HFF-Myc (cell line): ENCODE measurements around the gene VPS13D.

Experiments
- DNase-seq: peaks from one replicate; pipeline ENCODE4 v3.0.0-alpha.2; 2011; ENCODE audit warnings: low read depth; ENCODE audit errors: extremely low read depth
- H3K4me3 ChIP-seq: replicated peaks from 2 replicates; pipeline ENCODE4 v1.5.1; 2011; ENCODE audit warnings: low read depth, mild to moderate bottlenecking, control low read depth, low read length
- CTCF ChIP-seq: IDR thresholded peaks from 2 replicates; pipeline ENCODE4 v1.5.1; 2012; ENCODE audit warnings: mild to moderate bottlenecking, low read depth, low read length, control low read depth; ENCODE audit errors: missing control alignments

VPS13D gene

GRCh38 chr1:12524266-12524665 lies 294.4 kb downstream of the VPS13D start:
- no peak for TF ChIP-seq CTCF

GRCh38 chr1:12525311-12526181 lies 295.7 kb downstream of the VPS13D start:
- no peak for DNase-seq
- TF ChIP-seq CTCF, result no peak
- H3K4me3 ChIP-seq, result no peak overlapping the region

More at GRCh38 chr1:12524266-12524665, 294.4 kb downstream of the VPS13D start:
- H3K4me3 ChIP-seq, result no peak overlapping the region
- no peak for DNase-seq

GRCh38 chr1:12527564-12527963 lies 297.7 kb downstream of the VPS13D start:
- DNase-seq, result no peak
- no peak for TF ChIP-seq CTCF
- no peak overlapping the region for H3K4me3 ChIP-seq

- no peak for DNase-seq
- H3K4me3 ChIP-seq, result no peak overlapping the region
- TF ChIP-seq CTCF, result no peak
Observed at GRCh38 chr1:12528021-12528852, 298.4 kb downstream of the VPS13D start.

GRCh38 chr1:12529640-12530174 lies 299.9 kb downstream of the VPS13D start:
- DNase-seq, result no peak
- H3K4me3 ChIP-seq, result no peak overlapping the region
- TF ChIP-seq CTCF, result no peak

GRCh38 chr1:12530462-12531178 lies 300.8 kb downstream of the VPS13D start:
- DNase-seq, result no peak
- TF ChIP-seq CTCF, result no peak
- no peak overlapping the region for H3K4me3 ChIP-seq
